ENCODE measurements around the gene TAF4B. TPM values are rescaled to one million over a fixed set of nuclear protein-coding genes. Genes with fewer than 3 reads are reported as not detected.
A peak's percentile ranks its signal among the peaks of the same experiment; 100 is the strongest.

TAF4B gene
- total and polyA plus RNA-seq, 10 of the 15 experiments (the other 5 are each of a cell fraction or from before 2014, with no cell fraction given), result 2.3 to 15.0 (median 12.2) TPM

- SMC1A ChIA-PET (ENCODE audit: uncharacterized antibody, unreplicated experiment), result interaction anchor here (1.0 to 1.6 kb wide), 4 partner anchors 8 to 124 kb away, joined by 3 to 5 read pairs (median 4); no protein-coding TSS in a partner anchor
- peaks cover 2% of the 10 kb centered on the region; the same call in 1 of the 2 replicates for H3K79me2 ChIP-seq (ENCODE audit: control insufficient read depth, insufficient read depth, low read length)
- peak; percentile 53 to 59; a peak in 2 of 4 replicates for TF ChIP-seq IKZF2 (IDR thresholded peaks at IDR 0.05)
- TF ChIP-seq DPF2 (IDR thresholded peaks at IDR 0.05), result 0 out of 2 replicates have a peak, but pooled peaks have one; percentile 14
- TF ChIP-seq TCF12 (IDR thresholded peaks at IDR 0.05; ENCODE audit: low read depth, low read length), result peak; percentile 82; the same call in 1 of the 2 replicates
- TF ChIP-seq CBFB (IDR thresholded peaks at IDR 0.05; ENCODE audit: low read depth), result no peak
- TF ChIP-seq IKZF1 (conservative IDR thresholded peaks at IDR 0.05), result peak; percentile 49
- TF ChIP-seq MTA2 (IDR thresholded peaks at IDR 0.05; ENCODE audit: low read depth), result peak; percentile 10; the same call in 1 of the 2 replicates
- DNase-seq (ENCODE audit: low read depth, low spot score) (no peak), ATAC-seq (peak; percentile 49), FAIRE-seq (no peak)
- no peaks in the 10 kb centered on the region for H3K9me3 ChIP-seq (replicated peaks; ENCODE audit: control insufficient read depth, insufficient read depth, low read length)
- CTCF ChIA-PET, result interaction anchor here (0.8 to 1.3 kb wide), 4 partner anchors 14 to 98 kb away, joined by 3 to 7 read pairs (median 4); no protein-coding TSS in a partner anchor
- H3K9ac ChIP-seq (ENCODE audit: control insufficient read depth, insufficient read depth, low read length), result no peak overlapping the region
- no peak overlapping the region for H3K27ac ChIP-seq (ENCODE audit: control insufficient read depth, insufficient read depth)
- 100% methylated on average over 1 of the region's 1 CpG for WGBS (ENCODE audit: insufficient coverage, insufficient replicate concordance, low lambda C conversion rate, missing lambda C conversion rate)
- intact Hi-C loops (cut with micrococcal nuclease; ENCODE audit: unreplicated experiment) (no loop called here), in situ Hi-C loops (cut with MboI) (no loop called here)
- no peak overlapping the region for H3K4me3 ChIP-seq
- POLR2A ChIA-PET, result no interaction called here
- H3K4me2 ChIP-seq (ENCODE audit: control insufficient read depth, insufficient read depth), result no peak overlapping the region
- H3K27me3 ChIP-seq (replicated peaks in 1 of 2; ENCODE audit: control insufficient read depth in 2 of 2, insufficient read depth in 2 of 2, low read length in 1 of 2), result no peaks in the 10 kb centered on the region
- H2AFZ ChIP-seq (ENCODE audit: control insufficient read depth, low read depth, low read length), result no peak overlapping the region
- no TSS peak for BruUV-seq (replicated peaks)
- peaks cover 2 to 6% of the 10 kb centered on the region in 2 experiments; a peak in 3 of 4 replicates for H3K36me3 ChIP-seq (ENCODE audit: control insufficient read depth in 2 of 2, insufficient read depth in 2 of 2, low read length in 1 of 2)
- H3K4me1 ChIP-seq (ENCODE audit: control insufficient read depth, insufficient read depth, low read length), result no peaks in the 10 kb centered on the region
- no peaks in the 10 kb centered on the region for H4K20me1 ChIP-seq (ENCODE audit: control insufficient read depth, insufficient read depth)
- RAD21 ChIA-PET (ENCODE audit: unreplicated experiment), result interaction anchor here (1.2 kb wide), 1 partner anchor 197 kb away, joined by 3 read pairs; no protein-coding TSS in a partner anchor
Observed at GRCh38 chr18:26286008-26286407, 59.8 kb downstream of the TAF4B start.

GRCh38 chr18:26287644-26288043, 61.4 kb downstream of the TAF4B start:
- ATAC-seq (no peak), FAIRE-seq (no peak)
- TSS peak; percentile 26 for BruUV-seq (replicated peaks)
- TF ChIP-seq IRF3 (IDR thresholded peaks at IDR 0.05), result no peak
- no peak for TF ChIP-seq GATAD2B (conservative IDR thresholded peaks at IDR 0.05; ENCODE audit: low read depth)
- no peak for TF ChIP-seq ZBTB4 (CRISPR knock-in tag; IDR thresholded peaks at IDR 0.05)
- no peak for TF ChIP-seq PAX8 (IDR thresholded peaks at IDR 0.05)
- TF ChIP-seq ELK1 (IDR thresholded peaks at IDR 0.05; ENCODE audit: low read depth, low read length), result no peak

More at GRCh38 chr18:26287644-26288043, 61.4 kb downstream of the TAF4B start:
- no peaks in the 10 kb centered on the region for H4K20me1 ChIP-seq (ENCODE audit: control insufficient read depth, insufficient read depth)
- WGBS (ENCODE audit: insufficient coverage, insufficient replicate concordance, low lambda C conversion rate, missing lambda C conversion rate), result 92% methylated on average over 4 of the region's 4 CpGs
- DNase-seq (ENCODE audit: low read depth, low spot score), result no peak
- no peak overlapping the region for H3K4me3 ChIP-seq
- no peak overlapping the region for H3K9ac ChIP-seq (ENCODE audit: control insufficient read depth, insufficient read depth, low read length)
- SMC1A ChIA-PET (ENCODE audit: uncharacterized antibody, unreplicated experiment), result interaction anchor here (1.4 to 1.6 kb wide), 4 partner anchors 9 to 126 kb away, joined by 3 to 5 read pairs (median 4); no protein-coding TSS in a partner anchor
- H3K36me3 ChIP-seq (ENCODE audit: control insufficient read depth in 2 of 2, insufficient read depth in 2 of 2, low read length in 1 of 2), result peaks cover 2 to 7% of the 10 kb centered on the region in 2 experiments; a peak in 2 of 4 replicates
- peaks cover 2% of the 10 kb centered on the region; the same call in 1 of the 2 replicates for H3K79me2 ChIP-seq (ENCODE audit: control insufficient read depth, insufficient read depth, low read length)
- in situ Hi-C loops (cut with MboI), result no loop called here
- no peak overlapping the region for H2AFZ ChIP-seq (ENCODE audit: control insufficient read depth, low read depth, low read length)
- H3K9me3 ChIP-seq (replicated peaks; ENCODE audit: control insufficient read depth, insufficient read depth, low read length), result no peaks in the 10 kb centered on the region
- no peaks in the 10 kb centered on the region for H3K27me3 ChIP-seq (replicated peaks in 1 of 2; ENCODE audit: control insufficient read depth in 2 of 2, insufficient read depth in 2 of 2, low read length in 1 of 2)
- RAD21 ChIA-PET (ENCODE audit: unreplicated experiment), result no interaction called here
- intact Hi-C loops (cut with micrococcal nuclease; ENCODE audit: unreplicated experiment), result no loop called here
- H3K27ac ChIP-seq (ENCODE audit: control insufficient read depth, insufficient read depth), result no peak overlapping the region
- POLR2A ChIA-PET, result no interaction called here
- H3K4me2 ChIP-seq (ENCODE audit: control insufficient read depth, insufficient read depth), result no peak overlapping the region
- CTCF ChIA-PET, result interaction anchor here (1.1 kb wide), 1 partner anchor 19 kb away, joined by 3 read pairs; no protein-coding TSS in a partner anchor
- no peaks in the 10 kb centered on the region for H3K4me1 ChIP-seq (ENCODE audit: control insufficient read depth, insufficient read depth, low read length)

Measured in GM12878 (cell line).